Measurements from ENCODE around the gene ZCWPW1. TPM values are rescaled to one million over a fixed set of nuclear protein-coding genes. Genes with fewer than 3 reads are reported as not detected.

ZCWPW1 gene
- total and polyA plus RNA-seq, 2 of the 8 experiments (the other 6 are each of a cell fraction or from before 2014, with no cell fraction given): 0.51 to 1.4 TPM

GRCh38 chr7:100438172-100438571 is 9.7 kb upstream of the ZCWPW1 start:
- H3K4ac ChIP-seq (replicated peaks; ENCODE audit: insufficient read length, low read depth, low read length): no peak overlapping the region
- no peak overlapping the region for H2AK5ac ChIP-seq (ENCODE audit: low read depth, low read length)
- H3K23me2 ChIP-seq (ENCODE audit: low read depth, low read length): no peaks in the 10 kb centered on the region; the same call in 1 of the 2 replicates
- H2BK120ac ChIP-seq (replicated peaks; ENCODE audit: low read depth, low read length): no peak overlapping the region
- DNase-seq (ENCODE audit: low read depth in 1 of 2, low spot score in 2 of 2): no peak
- H4K5ac ChIP-seq (ENCODE audit: insufficient read length, low read depth, low read length): no peak overlapping the region
- H3K27ac ChIP-seq (ENCODE audit: low read depth, low read length): no peak overlapping the region
- H3K79me2 ChIP-seq (ENCODE audit: control insufficient read depth in 1 of 2, insufficient read depth in 2 of 2, low read length in 2 of 2): peaks cover 0 to 20% of the 10 kb centered on the region in 2 experiments; a peak in 2 of 4 replicates
- no peak overlapping the region for H3K56ac ChIP-seq (replicated peaks; ENCODE audit: insufficient read length, low read depth, low read length)
- no peak overlapping the region for H4K91ac ChIP-seq (replicated peaks; ENCODE audit: insufficient read length, low read length)
- H3K23ac ChIP-seq (ENCODE audit: insufficient read length): no peak overlapping the region
- no peaks in the 10 kb centered on the region; the same call in 1 of the 2 replicates for H3K79me1 ChIP-seq (ENCODE audit: low read depth, low read length)
- H3K4me2 ChIP-seq (ENCODE audit: insufficient read depth in 1 of 2, low read depth in 2 of 2, low read length in 2 of 2): no peak overlapping the region
- ChIA-PET CTCF (ENCODE audit: partially characterized antibody) (interaction anchor here (1.1 to 1.8 kb wide), 4 partner anchors 8 to 27 kb away, joined by 3 to 7 read pairs (median 4); partner anchors contain the start of gene MEPCE), POLR2A (ENCODE audit: partially characterized antibody) (interaction anchor here (0.8 to 5.2 kb wide), 5 partner anchors 8 to 69 kb away, joined by 3 to 55 read pairs (median 39); partner anchors contain the start of genes MEPCE and ZCWPW1)
- no peaks in the 10 kb centered on the region for H3K9me3 ChIP-seq (ENCODE audit: insufficient read depth in 2 of 2, low read depth in 1 of 2, low read length in 1 of 2)
- no peak overlapping the region for H3K14ac ChIP-seq (ENCODE audit: insufficient read length)
- H3K18ac ChIP-seq (ENCODE audit: extremely low read depth, low read length): no peak overlapping the region
- H3K4me3 ChIP-seq (ENCODE audit: extremely low read depth in 1 of 4, insufficient read depth in 2 of 4, low read depth in 3 of 4, low read length in 4 of 4): no peak overlapping the region
- FAIRE-seq: no peak
- H3K9ac ChIP-seq (replicated peaks in 1 of 4; ENCODE audit: extremely low read depth in 1 of 4, low read depth in 3 of 4, low read length in 3 of 4): no peak overlapping the region
- H2BK5ac ChIP-seq (ENCODE audit: low read depth, low read length): no peak overlapping the region
- 97% methylated on average over 2 of the region's 2 CpGs; no CpG with 5 or more reads in 1 of the 2 experiments for WGBS, 2 experiments (ENCODE audit: extremely low coverage in 1 of 2, insufficient coverage in 1 of 2, insufficient read length in 1 of 2, insufficient replicate concordance in 2 of 2, low coverage in 1 of 2, low lambda C conversion rate in 2 of 2, missing lambda C conversion rate in 1 of 2)
- H4K8ac ChIP-seq (ENCODE audit: extremely low read depth, insufficient read depth, low read length): no peak overlapping the region
- peaks cover 0 to 5% (median 2%) of the 10 kb centered on the region in 4 experiments; a peak in 4 of 7 replicates for H3K4me1 ChIP-seq (replicated peaks in 1 of 4; ENCODE audit: control insufficient read depth in 3 of 4, insufficient read depth in 4 of 4, low read length in 3 of 4)
- H3K36me3 ChIP-seq (ENCODE audit: control insufficient read depth in 2 of 4, insufficient read depth in 4 of 4, low read length in 3 of 4): peaks cover under 1 to 20% (median 13%) of the 10 kb centered on the region in 4 experiments; a peak in 6 of 8 replicates
- H2AFZ ChIP-seq (ENCODE audit: low read length): no peak overlapping the region
- no peak overlapping the region for H2BK15ac ChIP-seq (ENCODE audit: low read length)
- no peak overlapping the region for H2BK20ac ChIP-seq (ENCODE audit: low read length)
- H3K27me3 ChIP-seq (replicated peaks in 1 of 4; ENCODE audit: control insufficient read depth in 3 of 4, extremely low read depth in 1 of 4, insufficient read depth in 3 of 4, low read length in 3 of 4): no peaks in the 10 kb centered on the region
- no peak overlapping the region for H2BK12ac ChIP-seq (ENCODE audit: low read depth, low read length)
- H4K20me1 ChIP-seq (replicated peaks in 1 of 2; ENCODE audit: control insufficient read depth in 1 of 2, insufficient read depth in 2 of 2, low read length in 2 of 2): peaks cover 0 to 2% of the 10 kb centered on the region in 2 experiments
- TF ChIP-seq KDM5A (IDR thresholded peaks at IDR 0.05; ENCODE audit: low read length) (no peak), JUND (IDR thresholded peaks at IDR 0.05; ENCODE audit: low read length) (no peak), RFX5 (IDR thresholded peaks at IDR 0.05; ENCODE audit: borderline replicate concordance, low read depth, low read length) (no peak), E2F6 (IDR thresholded peaks at IDR 0.05) (no peak), ASH2L (IDR thresholded peaks at IDR 0.05; ENCODE audit: low read length) (no peak), BRCA1 (IDR thresholded peaks at IDR 0.05; ENCODE audit: low read depth, low read length) (no peak), KDM1A (IDR thresholded peaks at IDR 0.05; ENCODE audit: borderline replicate concordance, low read length) (no peak)
